RWPE1 (cell line): Measurements from ENCODE around the gene HHAT.
"Not testable (repeated sequence)": the region's sequence is repeated elsewhere in the genome, so short reads cannot be mapped to it uniquely, and the experiment has no call there.

Source experiments
- CTCF ChIA-PET: fragments of 350-600 bp; sonication (Branson Sonifier 250); formaldehyde crosslinking; extraction: SDS; loops from one replicate; lab custom pipeline; 2021; lab: Yijun Ruan, JAX
- POLR2A ChIA-PET: fragments of 400-600 bp; formaldehyde crosslinking; extraction: SDS; loops from one replicate; lab custom pipeline; 2020; ENCODE audit warnings: antibody characterized with exemption; ENCODE audit not compliant: low non-redundant PET; lab: Yijun Ruan, JAX
- DNase-seq: peaks from one replicate; pipeline ENCODE4 v3.0.0; 2012; ENCODE audit warnings: low spot score
- H3K27ac ChIP-seq: fragments of 450-650 bp; 2 replicates; pipeline ENCODE4 v1.5.1; 2017
- CTCF ChIP-seq: fragments of 450-650 bp; conservative IDR thresholded peaks from 2 replicates; pipeline ENCODE4 v1.5.1; 2017; ENCODE audit warnings: low read depth, mild to moderate bottlenecking

Gene HHAT

GRCh38 chr1:210344706-210345105 is 16.0 kb downstream of the HHAT start:
- DNase-seq = no peak
- no peak for TF ChIP-seq CTCF
- CTCF ChIA-PET = no interaction called here

DNA sequence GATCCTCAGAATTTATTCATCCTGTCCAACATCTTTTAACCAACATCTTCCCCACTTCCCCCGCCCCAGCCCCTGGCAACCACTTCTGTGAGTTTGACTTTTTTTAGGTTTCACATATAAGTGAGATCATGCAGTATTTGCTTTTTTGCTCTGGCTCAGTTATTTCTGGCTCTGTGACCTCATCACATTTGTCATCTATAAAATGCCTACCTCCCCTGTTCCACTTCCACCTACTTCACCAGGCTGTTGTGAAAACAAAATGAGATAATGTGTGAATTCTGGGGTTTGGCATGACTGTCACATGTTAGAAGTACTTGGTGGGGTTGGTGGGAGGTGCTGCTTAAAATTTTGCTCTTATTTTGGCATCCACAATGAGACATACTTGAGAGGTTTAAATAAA is 18.4 kb downstream of the HHAT start:
- ChIA-PET CTCF (no interaction called here), POLR2A (no interaction called here)
- no peak overlapping the region for H3K27ac ChIP-seq
- no peak for DNase-seq
- TF ChIP-seq CTCF = no peak

More at GRCh38 chr1:210344706-210345105, 16.0 kb downstream of the HHAT start:
- H3K27ac ChIP-seq = no peak overlapping the region
- POLR2A ChIA-PET = no interaction called here

GRCh38 chr1:210351496-210351895 is 22.8 kb downstream of the HHAT start:
- no peak overlapping the region for H3K27ac ChIP-seq
- no peak for TF ChIP-seq CTCF
- CTCF ChIA-PET = interaction anchor here (0.6 to 0.8 kb wide), 2 partner anchors 59 to 146 kb away, joined by 3 to 5 read pairs; no protein-coding TSS in a partner anchor
- POLR2A ChIA-PET = no interaction called here
- no peak for DNase-seq

- H3K27ac ChIP-seq = no peak overlapping the region
- TF ChIP-seq CTCF = no peak
- DNase-seq = no peak
- ChIA-PET CTCF (interaction anchor here (0.6 kb wide), 1 partner anchor 9 kb away, joined by 3 read pairs; no protein-coding TSS in a partner anchor), POLR2A (no interaction called here)
Observed at GRCh38 chr1:210352575-210352974, 23.9 kb downstream of the HHAT start.

DNA sequence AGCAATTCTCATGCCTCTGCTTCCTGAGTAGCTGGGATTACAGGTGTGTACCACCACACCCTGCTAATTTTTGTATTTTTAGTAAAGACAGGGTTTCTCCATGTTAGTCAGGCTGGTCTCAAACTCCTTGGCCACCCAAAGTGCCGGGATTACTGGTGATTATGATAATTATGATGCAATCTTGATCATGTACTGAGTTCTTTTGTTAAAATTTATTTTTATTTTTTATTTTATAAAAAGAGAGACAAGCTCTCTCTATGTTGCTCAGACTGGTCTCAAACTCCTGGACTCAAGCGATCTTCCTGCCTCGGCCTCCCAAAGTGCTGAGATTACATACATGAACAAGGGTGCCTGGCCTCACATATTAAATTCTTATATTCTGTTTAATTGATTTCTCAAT is 25.6 kb downstream of the HHAT start:
- DNase-seq, H3K27ac ChIP-seq, POLR2A ChIA-PET, CTCF ChIA-PET: not testable (repeated sequence)

DNA sequence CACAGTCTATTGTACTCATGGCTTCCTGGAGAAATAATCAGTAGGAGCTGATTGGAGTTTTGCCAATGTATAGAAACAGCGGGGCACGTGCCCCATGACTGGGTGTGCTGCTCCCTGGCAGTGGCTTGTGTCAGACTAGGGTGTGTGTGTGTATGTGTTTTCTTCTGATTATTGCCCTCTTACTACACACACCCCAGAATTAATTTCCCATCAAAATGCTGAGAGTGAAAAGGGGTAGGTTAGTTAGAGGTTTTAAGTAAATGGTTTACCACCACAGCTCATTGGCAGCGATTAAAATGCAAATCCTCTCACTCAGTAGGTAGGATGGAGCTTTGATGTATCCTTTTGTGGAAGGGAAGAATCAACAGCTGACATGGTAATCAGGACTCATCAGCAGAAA is 29.9 kb downstream of the HHAT start:
- no peak for DNase-seq
- ChIA-PET CTCF (no interaction called here), POLR2A (no interaction called here)

DNA sequence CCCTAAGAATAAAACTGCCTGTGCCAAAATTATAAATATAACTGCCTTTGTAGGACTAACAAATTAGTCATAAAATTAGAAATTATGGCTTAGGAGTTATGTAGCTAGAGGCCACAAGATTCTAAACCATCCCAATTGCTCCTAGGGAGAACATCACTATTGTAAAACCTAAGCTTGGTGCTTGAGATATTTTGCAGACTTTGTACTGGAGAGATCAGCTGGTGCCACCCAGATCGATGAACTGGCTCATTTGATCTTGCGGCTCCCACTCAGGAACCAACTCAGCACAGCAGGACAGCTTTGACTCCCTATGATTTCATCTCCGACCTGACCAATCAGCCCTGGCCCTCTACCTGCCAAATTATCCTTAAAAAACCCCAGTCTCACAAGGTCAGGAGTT is 30.6 kb downstream of the HHAT start:
- no peak for TF ChIP-seq CTCF
- no peak for DNase-seq
- no peak overlapping the region for H3K27ac ChIP-seq
- POLR2A ChIA-PET = no interaction called here
- CTCF ChIA-PET = no interaction called here

More for the DNA sequence above, 29.9 kb downstream of the HHAT start:
- no peak for TF ChIP-seq CTCF
- no peak overlapping the region for H3K27ac ChIP-seq
